Breast epithelium (tissue), 3 donors: Measurements from ENCODE around the gene PCDH8.

Experiments used
- CTCF ChIP-seq, 3 donors: fragments of 450-650 bp; IDR thresholded peaks; one replicate each; pipeline ENCODE4 v1.5.1; 2016 to 2017; ENCODE audit warnings: antibody characterized with exemption in 3 of 3, mild to moderate bottlenecking in 3 of 3, moderate library complexity in 3 of 3
- POLR2A ChIP-seq: fragments of 450-650 bp; IDR thresholded peaks from one replicate; pipeline ENCODE4 v1.6.1; 2016; ENCODE audit warnings: antibody characterized with exemption, mild to moderate bottlenecking, moderate library complexity

GRCh38 chr13:52847682-52848432 lies 583 bp downstream of the PCDH8 start:
- no peak for TF ChIP-seq CTCF (IDR thresholded peaks at IDR 0.05)
- TF ChIP-seq POLR2A, result no peak
